HG02870 (cell line): ENCODE data around the gene WWC2.
"Not testable (repeated sequence)": the region's sequence is repeated elsewhere in the genome, so short reads cannot be mapped to it uniquely, and the experiment has no call there.

Source experiments
- ATAC-seq: cut with Tn5 transposase; IDR thresholded peaks from one replicate; pipeline ENCODE4 v1.9.1; 2021; ENCODE audit warnings: mild to moderate bottlenecking, moderate library complexity; ENCODE audit not compliant: unreplicated experiment

WWC2 gene

DNA sequence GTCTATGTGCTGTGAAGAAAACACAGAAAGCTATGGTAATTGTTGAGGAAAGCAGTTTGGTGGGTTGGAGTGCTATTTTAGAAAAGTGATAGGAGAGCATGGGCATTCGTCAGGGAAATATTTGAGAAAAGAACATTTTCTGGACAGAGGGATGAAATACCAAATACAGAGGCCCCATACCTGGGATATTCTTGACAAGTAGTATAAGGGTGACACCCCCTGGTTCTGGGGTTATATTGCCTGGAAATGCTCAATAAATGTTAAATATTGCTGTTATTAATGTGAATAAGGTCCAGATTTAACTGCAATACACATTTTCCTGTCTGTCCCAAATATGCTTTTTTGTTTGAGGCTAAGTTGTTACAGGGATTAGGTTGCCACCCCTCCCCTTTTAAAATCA is 42.9 kb downstream of the WWC2 start:
- no peak for ATAC-seq

DNA sequence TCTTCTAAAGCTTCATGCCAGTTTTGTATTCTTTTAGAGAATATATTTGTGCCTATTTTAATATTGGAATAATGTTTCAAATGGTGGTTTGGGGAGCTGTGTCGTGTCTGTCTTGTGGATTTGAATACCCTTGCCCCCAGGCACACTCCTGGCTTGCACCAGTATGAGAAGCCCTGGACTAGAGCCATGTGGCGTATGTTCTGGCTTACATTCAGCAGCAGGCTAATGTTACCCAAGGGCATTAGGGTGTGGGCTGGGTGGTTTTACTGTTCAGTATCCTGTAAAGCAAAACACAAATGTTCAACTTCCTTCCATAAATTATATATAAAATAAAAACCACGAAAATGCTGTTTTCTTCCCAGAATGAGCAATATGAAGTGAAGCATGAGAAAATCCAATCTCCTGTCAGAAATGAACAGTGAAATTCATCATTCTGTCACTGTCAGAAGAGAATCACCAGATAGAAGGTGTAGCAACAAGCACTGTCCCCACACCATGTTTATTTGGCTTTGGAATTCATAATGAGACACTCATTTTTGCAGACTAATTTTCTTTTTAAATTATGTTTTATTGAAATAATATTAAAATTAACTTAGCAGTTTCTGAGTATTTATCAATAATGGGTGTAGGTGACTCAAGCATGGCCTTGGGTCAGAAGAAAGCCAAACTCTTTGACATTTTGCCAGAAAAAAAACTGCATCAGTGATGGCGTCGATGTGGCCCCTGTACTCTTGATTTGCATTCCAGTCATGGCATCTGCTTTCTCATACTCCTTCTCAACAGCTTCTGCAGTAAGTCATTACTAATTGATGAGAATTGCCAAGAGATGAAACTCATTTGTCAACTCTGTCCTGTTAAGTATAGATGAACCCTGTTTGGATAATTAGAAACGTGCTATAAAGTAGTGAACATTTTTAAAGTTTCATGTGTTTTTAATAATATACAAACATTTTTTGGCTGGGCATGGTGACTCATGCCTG is 43.8 kb downstream of the WWC2 start:
- no peak for ATAC-seq

DNA sequence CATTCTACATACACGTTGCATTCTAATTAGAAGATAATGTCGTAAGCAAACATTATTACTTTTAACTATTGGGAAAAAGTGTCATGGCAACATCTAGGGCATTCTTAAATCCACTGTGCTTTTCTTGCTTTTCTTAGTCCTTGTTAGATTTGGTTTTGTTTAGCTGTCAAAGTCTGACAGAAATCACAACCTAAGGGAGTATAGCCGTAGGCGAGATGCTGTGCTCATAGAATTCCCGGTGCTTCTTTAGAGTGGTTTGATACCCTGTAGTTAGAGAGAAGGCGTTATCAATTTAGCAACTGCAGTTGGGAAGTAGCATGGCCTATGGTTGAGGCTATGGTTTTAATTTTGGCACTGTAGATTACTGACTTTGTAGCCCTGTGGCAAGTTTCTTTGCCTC is 45.7 kb downstream of the WWC2 start:
- no peak for ATAC-seq

DNA sequence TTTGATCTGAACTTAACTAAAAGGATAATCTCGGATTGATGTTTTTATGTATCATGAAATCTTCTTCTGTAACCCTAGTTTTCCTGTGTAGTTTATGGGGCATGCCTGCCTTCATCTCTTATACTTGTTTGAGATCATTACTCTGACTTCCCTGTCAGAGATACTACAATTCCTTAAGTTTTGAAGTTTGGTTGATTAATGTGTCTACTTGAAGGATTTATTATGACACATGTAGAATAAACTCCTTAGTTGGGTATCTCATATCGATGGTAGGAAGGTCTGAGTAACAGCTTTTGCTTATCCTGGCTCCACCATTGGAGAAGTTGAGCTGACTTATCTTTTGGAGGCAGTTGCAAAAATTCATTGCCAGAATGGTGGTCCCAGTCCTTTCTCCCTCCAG is 46.7 kb downstream of the WWC2 start:
- no peak for ATAC-seq

DNA sequence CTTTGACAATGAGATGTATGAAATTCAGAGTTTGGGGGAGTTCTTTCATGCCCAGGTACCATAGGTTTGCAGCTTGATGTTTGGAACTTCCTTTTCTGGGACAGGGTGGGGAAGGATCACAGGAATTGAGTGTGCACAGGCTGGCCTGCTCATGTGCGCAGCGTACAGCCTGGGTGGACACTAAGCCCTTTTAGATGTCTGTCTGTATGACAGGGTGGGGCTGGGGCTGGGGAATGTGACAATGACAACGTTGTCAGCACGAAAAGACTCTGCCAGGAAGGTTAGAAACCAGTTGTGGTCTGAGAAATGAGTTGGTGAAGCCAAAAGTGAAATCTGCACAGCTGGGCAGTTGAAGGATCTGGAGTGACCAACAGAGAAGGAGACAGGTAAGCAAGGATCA is 47.4 kb downstream of the WWC2 start:
- no peak for ATAC-seq

DNA sequence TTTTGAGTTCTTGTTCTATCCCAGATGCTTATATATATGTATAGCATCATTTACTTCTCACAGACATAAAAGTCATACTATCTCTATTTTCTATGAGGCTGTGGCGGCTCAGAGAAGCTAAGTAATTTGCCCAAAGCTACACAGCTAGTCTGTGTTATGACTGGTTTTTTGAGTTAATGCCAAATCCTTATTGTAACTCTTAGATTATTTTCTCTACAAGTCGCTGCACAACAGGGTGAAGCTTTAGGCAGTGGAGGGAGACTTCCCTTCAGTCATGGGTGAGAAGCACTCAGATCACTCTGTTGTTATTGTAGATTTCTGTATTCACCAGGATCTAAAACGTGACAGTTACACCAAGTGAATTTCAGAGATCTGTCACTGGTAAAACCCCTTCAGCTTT is 48.1 kb downstream of the WWC2 start:
- ATAC-seq: no peak

DNA sequence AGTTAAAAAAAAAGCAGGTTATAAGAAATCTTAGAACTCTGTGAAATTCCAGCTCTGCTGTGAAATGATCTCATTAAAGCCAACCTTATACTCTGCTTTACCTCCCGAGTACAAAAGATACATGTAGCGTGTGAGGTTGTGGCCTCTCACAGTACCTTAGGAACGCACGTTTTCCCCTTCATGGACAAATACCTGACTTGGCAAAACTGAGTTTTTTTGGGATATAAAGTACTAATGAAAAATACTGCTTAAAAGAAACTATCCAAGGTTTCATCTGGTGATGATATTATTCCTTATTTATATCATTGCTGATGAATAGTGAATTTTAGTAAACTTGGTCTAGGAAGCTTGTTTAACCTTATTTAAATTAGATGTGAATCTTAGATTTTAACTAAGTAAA is 48.9 kb downstream of the WWC2 start:
- ATAC-seq: no peak

DNA sequence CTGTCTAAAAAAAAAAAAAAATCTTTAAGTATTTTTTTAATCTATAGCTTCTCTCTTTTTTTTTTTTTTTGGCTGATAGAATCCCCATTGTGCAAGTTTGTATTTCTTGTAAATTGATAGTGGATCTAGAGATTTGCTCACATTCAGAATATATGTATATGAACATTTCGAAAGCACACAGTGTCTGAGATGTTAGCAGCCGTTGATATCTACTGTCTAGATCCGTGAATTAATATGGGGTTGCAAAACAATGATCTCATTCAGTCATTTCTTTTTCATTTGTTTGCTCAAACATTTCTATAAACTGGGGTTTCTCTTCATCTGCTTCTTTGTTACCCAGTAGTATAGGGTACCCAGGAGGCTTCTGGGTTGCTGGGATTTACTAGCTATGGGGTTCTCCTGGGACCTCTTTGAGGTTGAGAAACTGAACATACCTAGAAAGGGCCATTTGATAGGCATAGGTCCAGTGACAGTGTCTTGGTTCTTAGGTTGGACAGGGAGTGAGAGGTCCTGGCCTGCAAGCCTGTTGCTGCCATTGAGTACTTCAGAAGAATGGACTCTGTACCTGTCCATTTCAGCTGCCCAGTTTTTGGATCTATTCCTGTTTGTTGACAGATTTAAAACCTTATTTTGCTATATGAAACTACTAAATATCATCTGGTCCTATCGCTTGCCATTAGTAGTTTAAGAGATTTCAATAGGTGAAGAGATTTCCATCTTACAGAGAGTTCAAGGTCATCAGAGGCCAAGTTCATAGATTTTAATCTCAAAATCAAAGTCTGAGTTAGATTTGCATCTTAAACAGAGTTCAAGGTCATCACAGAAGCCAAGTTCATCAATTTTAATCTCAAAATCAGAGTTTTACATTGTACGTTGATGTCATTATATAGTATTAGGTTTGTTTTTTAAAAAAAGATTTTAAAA is 50.8 kb downstream of the WWC2 start:
- ATAC-seq: no peak

DNA sequence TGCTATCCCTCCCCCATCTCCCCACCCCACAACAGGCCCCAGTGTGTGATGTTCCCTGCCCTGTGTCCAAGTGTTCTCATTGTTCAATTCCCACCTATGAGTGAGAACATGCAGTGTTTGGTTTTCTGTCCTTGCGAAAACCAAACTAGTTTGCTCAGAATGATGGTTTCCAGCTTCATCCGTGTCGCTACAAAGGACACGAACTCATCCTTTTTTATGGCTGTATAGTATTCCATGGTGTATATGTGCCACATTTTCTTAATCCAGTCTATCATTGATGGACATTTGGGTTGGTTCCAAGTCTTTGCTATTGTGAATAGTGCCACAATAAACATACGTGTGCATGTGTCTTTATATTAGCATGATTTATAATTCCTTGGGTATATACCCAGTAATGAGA is 51.6 kb downstream of the WWC2 start:
- ATAC-seq: not testable (repeated sequence)

DNA sequence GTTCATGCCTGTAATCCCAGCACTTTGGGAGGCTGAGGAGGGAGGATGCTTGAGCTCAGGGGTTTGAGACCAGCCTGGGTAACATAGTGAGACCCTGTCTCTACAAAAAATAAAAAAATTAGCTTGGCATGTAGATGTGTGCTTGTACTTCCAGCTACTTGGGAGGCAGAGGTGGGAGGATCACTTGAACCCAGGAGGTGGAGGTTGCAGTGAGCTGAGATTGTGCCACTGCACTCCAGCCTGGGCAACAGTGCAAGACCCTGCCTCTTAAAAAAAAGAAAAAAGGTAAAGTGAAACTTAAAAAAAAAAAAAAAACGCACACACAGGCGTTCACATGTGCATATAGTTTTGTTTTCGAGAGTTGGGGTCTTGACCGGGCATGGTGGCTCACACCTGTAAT is 53.2 kb downstream of the WWC2 start:
- ATAC-seq: not testable (repeated sequence)

DNA sequence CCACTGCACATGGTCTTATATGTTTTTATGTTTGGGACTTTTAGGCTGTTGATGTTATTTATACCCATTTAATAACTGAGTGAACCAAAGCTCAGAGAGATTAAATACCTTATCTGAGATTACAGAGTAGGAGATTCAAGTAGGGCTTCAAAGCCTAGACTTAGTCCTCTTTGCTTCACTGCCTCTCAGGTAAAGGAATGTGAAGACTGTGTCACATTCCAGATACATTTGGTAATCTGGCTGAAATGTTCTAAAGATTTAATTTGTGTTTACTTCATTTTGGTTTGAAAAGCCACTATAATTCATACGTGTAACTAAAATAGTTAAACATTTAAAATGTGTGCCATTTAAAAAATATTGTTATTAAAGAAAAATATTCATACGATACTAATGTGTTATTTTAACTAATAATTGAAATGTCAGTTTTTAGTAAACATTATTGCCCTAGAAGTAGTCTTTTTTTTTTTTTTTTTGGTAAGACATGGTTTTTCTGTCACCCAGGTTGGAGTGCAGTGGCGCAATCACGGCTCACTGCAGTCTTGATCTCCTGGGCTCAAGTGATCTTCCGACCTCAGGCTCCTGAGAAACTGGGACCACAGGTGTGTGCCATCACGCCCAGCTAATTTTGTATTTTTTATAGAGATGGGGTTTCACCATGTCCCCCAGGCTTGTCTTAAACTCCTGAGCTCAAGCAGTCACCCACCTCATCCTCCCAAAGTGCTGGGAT is 54.3 kb downstream of the WWC2 start:
- ATAC-seq: no peak

DNA sequence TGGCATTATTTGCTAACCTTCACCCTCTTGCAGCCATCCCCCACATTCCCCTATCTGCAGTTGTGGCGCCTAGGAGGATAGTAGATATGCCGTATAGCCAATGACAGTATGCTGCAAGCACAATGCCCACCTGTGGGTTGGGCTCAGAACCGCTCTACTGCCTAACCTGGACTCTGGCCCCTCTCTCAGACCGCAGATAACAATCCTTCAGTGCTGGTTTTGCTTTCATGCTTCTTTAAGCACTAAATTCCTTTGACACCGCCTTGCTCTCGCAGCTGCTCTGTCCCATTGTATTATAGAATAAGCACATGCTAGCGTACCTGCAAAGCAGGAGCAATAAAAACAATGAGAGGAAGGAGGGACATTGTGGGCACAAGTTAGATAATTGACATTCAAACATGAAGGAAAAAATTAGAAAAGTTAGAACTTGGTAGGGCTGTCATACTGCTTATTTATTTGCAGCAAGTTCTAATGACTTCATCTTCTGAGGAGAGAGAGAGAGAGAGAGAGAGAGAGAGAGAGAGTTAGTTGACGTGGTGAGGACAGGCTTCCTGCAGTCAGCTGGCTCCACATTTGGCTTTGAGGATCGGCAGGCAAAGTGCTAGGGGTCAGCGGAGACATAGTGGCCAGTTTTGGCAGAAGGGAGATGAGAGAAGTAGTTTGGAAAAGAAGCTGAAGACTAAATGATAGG is 55.8 kb downstream of the WWC2 start:
- no peak for ATAC-seq

DNA sequence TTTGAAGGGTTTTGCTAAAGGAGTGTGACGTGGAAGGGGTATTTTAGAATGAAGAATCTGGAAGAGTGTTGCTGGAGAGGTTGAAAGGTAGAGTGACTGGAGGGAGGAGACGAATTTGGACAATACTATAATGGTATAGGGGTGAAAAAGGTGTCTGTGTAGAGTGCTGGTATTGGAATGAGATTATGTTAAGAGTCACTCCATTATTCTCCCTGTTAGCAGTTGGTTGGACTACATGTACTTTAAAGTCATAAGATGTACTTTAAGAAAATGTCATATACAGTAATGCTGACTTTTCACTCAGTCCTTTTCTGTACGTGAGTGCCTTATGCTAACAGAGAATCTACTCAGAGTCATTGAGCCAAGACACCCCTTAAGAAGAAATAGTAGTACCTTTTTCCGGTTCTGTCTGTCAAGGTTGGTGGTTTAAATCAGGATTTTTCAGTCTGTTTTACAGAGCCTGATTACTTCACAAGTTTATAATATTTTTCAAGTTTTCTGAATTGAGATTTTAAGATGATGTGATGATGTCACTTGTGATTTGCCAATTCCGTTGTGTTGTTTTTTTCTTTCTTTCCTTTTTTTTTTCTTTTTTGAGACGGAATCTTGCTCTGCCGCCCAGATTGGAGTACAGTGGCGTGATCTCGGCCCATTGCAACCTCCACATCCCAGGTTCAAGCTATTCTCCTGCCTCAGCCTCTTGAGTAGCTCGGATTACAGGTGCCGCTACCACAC is 56.6 kb downstream of the WWC2 start:
- ATAC-seq: no peak

DNA sequence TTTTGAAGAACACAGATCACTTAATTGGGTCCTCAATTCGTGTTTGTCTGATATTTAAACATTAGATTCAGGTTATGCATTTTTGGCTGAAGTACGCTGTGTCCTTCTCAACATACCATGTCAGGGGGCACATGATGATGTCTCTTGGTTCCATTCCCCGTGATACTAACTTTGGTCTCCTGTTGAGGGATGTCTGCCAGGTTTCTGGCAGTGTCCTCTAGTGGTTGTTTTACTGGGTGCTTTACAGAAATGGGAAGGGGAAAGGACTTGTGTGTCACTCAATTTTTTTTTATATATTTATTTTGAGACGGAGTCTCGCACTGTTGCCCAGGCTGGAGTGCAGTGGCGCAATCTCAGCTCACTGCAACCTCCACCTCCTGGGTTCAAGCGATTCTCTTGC is 58.2 kb downstream of the WWC2 start:
- ATAC-seq: no peak

DNA sequence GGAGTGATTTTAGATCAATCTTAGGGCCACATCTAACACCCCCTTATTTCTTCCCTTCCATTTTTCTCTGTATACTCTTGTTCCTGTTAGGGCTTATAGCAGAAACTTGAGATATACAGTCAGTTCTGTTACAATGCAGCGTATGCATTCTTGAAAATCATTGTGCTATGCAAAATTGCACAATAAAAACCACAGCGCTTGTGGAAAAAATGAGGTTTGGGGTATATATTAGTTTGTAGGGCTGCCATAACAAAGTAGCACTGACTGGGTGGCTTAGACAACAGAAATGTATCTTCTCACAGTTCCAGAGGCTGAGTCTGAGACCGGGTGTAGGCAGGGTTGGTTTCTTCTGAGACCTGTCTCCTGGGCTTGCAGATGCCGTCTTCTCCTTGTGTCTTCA is 59.0 kb downstream of the WWC2 start:
- ATAC-seq: no peak

DNA sequence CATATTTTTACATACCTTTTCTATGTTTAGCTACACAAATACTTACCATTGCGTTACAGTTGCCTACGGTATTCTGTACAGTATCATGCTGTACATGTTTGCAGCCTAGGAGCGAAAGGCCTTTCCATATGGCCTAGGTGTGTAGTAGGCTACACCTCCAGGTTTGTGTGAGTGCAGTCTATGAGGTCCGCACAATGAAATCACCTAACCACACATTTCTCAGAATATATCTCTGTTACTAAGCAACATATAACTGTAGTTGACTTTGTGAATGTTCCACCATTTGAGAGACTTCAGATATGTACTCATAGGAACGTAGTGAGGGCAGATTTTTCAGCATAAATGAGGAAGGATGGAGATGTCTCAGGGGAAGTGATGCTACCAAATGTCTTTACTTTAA is 62.6 kb downstream of the WWC2 start:
- no peak for ATAC-seq

DNA sequence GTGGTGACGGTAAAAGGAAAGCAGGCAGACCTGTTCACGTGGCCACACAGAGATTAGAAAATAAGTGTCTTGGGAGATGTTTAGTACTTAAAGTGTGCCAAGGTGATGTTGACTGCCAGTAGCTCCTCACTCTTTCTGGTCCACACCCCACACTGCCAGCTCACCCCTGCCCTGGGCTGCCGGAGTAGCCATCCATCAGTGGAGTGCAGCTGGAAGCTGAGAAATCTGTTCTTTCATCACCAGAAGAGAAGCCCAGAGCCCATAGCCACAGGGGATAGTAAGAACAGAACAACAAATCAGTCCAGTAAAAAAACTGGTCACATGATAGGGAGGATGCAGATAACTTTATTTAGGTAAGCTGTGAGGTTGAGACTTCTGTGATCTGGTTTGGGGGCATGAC is 64.1 kb downstream of the WWC2 start:
- ATAC-seq: no peak

DNA sequence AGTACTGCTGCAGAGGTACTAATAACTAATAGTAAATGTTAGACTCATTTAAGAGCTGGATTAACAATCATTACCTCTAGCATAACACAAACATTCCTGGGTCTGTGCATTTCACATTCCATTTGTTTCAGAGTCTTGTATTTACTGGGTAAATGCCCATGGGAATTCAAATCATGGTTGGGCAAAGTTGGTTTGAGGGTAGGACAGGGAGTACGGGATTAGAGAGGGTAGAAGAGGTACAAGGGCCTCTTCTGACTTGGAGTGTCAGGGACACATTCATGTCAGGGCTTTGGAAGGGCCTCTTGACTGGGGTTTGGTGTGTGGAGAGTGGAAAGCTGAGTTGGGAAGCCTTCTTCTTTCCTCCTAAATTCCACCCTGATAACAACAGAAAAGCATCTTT is 65.9 kb downstream of the WWC2 start:
- ATAC-seq: no peak

DNA sequence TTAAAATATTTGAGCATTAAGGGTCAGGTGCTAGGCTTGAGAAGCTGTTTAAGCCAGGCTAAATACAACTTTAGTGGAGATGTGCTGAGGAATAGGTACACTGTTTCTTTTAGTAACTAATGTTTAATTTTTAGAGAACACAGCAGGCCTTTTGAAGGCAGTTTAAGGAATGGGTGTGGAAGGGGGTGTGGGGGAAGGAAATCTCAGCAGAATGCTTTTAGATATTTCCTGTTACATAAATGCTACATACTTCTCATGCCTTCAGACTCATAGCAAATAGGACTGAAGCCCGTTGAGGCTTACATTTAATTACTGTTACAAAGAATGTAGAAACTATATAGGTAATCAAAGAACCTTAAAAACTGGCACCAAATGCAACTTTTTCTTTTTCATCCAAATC is 66.3 kb downstream of the WWC2 start:
- no peak for ATAC-seq

DNA sequence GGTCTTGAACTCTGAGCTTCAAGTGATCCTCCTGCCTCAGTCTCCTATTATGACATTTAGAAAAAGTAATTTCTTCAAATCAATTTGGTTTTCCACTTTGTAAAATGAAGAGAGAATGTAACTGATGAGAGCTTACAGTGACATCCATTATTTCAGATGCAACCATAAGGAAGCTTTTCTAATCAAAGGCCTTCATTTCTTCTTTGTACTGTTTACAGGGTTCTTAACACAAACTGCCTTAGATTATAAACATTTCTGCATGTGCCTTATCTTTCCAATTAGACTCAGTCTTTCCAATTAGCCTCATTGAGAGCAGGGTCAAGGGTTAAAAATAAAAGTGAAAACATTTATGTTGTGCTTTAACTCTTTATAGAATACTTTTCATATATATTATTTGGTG is 71.8 kb downstream of the WWC2 start:
- no peak for ATAC-seq
